HG03103 (cell line): ENCODE data around the gene IMPA2.
"Not testable (repeated sequence)": the region's sequence is repeated elsewhere in the genome, so short reads cannot be mapped to it uniquely, and the experiment has no call there.

Source experiments
- ATAC-seq: cut with Tn5 transposase; IDR thresholded peaks from one replicate; pipeline ENCODE4 v1.9.1; 2021; ENCODE audit warnings: low read depth; ENCODE audit not compliant: unreplicated experiment

The IMPA2 gene

GRCh38 chr18:11981192-11981542, at the start of gene IMPA2:
Gene IMPA2, plus strand, starts transcription at chr18:11981507. Its CDS starts 163 bp downstream, at chr18:11981670.
- peak; percentile 45 for ATAC-seq

GRCh38 chr18:11932393-11932792, 48.9 kb upstream of the IMPA2 start:
- no peak for ATAC-seq

GRCh38 chr18:11937874-11938478, 43.3 kb upstream of the IMPA2 start:
- no peak for ATAC-seq

GRCh38 chr18:11940956-11941355, 40.4 kb upstream of the IMPA2 start:
- ATAC-seq: no peak

GRCh38 chr18:11943551-11943950, 37.8 kb upstream of the IMPA2 start:
- ATAC-seq: no peak

GRCh38 chr18:11944252-11944651, 37.1 kb upstream of the IMPA2 start:
- no peak for ATAC-seq

GRCh38 chr18:11944786-11945185, 36.5 kb upstream of the IMPA2 start:
- ATAC-seq: no peak

- ATAC-seq: not testable (repeated sequence)
Measured at GRCh38 chr18:11945834-11946659, 35.3 kb upstream of the IMPA2 start.

GRCh38 chr18:11946756-11947155, 34.6 kb upstream of the IMPA2 start:
- no peak for ATAC-seq

- peak; percentile 92 for ATAC-seq
Measured at GRCh38 chr18:11947214-11948191, 33.8 kb upstream of the IMPA2 start.

GRCh38 chr18:11948852-11949523, 32.3 kb upstream of the IMPA2 start:
- ATAC-seq: no peak

- ATAC-seq: no peak
Measured at GRCh38 chr18:11950824-11951223, 30.5 kb upstream of the IMPA2 start.

GRCh38 chr18:11951390-11951851, 29.9 kb upstream of the IMPA2 start:
- ATAC-seq: no peak

GRCh38 chr18:11953113-11953512, 28.2 kb upstream of the IMPA2 start:
- no peak for ATAC-seq

- ATAC-seq: no peak
Measured at GRCh38 chr18:11955239-11956029, 25.9 kb upstream of the IMPA2 start.

GRCh38 chr18:11956371-11957308, 24.7 kb upstream of the IMPA2 start:
- ATAC-seq: no peak

- ATAC-seq: no peak
Measured at GRCh38 chr18:11957636-11958035, 23.7 kb upstream of the IMPA2 start.

- not testable (repeated sequence) for ATAC-seq
Measured at GRCh38 chr18:11959651-11960050, 21.7 kb upstream of the IMPA2 start.
